ENCODE data around the gene SLC23A1. TPM values are rescaled to one million over a fixed set of nuclear protein-coding genes. Genes with fewer than 3 reads are reported as not detected.

SLC23A1 gene
- 1 to 10 TPM; 5.0 to 7.0 TPM for total RNA-seq

GRCh38 chr5:139383275-139383992 lies at the start of gene SLC23A1:
Gene SLC23A1 (minus strand): TSS chr5:139383297. CDS start chr5:139383253, 44 bp downstream.
- intact Hi-C loops (cut with DNase I): no loop called here
- Histone ChIP-seq H3K36me3 (no peaks in the 10 kb centered on the region), H3K9me3 (no peaks in the 10 kb centered on the region), H3K4me3 (no peak within 1 kb of the TSS), H3K27ac (peak within 1 kb of the TSS; percentile 12), H3K9ac (ENCODE audit: low read depth in 2 of 2, low read length in 2 of 2) (peak within 1 kb of the TSS; percentile 8 to 63), H3K4me1 (peaks cover 16% of the 10 kb centered on the region), H3K27me3 (no peaks in the 10 kb centered on the region)
- TF ChIP-seq, protein P1, sequence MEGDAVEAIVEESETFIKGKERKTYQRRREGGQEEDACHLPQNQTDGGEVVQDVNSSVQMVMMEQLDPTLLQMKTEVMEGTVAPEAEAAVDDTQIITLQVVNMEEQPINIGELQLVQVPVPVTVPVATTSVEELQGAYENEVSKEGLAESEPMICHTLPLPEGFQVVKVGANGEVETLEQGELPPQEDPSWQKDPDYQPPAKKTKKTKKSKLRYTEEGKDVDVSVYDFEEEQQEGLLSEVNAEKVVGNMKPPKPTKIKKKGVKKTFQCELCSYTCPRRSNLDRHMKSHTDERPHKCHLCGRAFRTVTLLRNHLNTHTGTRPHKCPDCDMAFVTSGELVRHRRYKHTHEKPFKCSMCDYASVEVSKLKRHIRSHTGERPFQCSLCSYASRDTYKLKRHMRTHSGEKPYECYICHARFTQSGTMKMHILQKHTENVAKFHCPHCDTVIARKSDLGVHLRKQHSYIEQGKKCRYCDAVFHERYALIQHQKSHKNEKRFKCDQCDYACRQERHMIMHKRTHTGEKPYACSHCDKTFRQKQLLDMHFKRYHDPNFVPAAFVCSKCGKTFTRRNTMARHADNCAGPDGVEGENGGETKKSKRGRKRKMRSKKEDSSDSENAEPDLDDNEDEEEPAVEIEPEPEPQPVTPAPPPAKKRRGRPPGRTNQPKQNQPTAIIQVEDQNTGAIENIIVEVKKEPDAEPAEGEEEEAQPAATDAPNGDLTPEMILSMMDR (IDR thresholded peaks at IDR 0.05): no peak
- DNase-seq: peak; percentile 85

DNA sequence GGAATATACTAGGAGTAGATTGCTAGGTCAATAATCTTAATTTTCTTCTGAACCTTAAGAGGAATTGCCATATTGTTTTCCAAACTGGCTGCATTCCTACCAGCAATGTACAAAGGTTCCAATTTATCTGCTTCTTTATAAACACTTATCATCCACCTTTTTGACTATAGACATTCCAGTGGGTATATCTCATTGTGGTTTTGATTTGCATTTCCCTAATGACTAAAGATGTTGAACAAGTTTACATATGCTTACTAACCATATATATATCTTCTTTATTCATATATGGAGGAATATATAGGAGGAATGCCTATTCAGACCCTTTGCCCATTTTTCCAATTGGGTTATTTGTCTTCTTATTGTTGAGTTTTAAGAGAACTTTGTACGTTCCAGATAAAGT lies 48.6 kb upstream of the SLC23A1 start:
- Histone ChIP-seq H3K9me3 (no peaks in the 10 kb centered on the region), H3K4me1 (no peaks in the 10 kb centered on the region), H3K36me3 (no peaks in the 10 kb centered on the region), H3K4me3 (no peak overlapping the region), H3K27me3 (no peaks in the 10 kb centered on the region), H3K9ac (ENCODE audit: low read depth in 2 of 2, low read length in 2 of 2) (no peak overlapping the region), H3K27ac (no peak overlapping the region)
- no peak for DNase-seq
- TF ChIP-seq, protein P1 (IDR thresholded peaks at IDR 0.05): no peak
- intact Hi-C loops (cut with DNase I): no loop called here

DNA sequence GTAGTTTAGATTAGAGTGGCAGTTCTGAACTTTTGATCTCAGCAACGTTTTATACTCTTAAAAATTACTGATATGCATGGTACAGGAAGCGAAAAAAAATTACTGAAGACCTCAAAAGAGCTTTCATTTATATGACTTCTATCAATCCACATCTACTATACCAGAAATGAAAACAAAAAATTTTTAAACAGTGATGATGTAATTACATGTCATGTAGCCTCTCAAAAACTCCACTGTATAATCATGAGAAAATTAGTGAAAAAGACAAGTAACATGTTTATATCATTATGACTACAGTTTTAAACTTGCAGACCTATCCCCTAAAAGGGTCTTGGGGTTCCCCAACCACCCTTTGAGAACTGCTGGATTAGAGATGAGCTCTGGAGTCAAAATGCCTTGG lies 46.9 kb upstream of the SLC23A1 start:
- no peaks in the 10 kb centered on the region for H3K4me1 ChIP-seq
- H3K9me3 ChIP-seq: no peaks in the 10 kb centered on the region
- H3K9ac ChIP-seq (ENCODE audit: low read depth in 2 of 2, low read length in 2 of 2): no peak overlapping the region
- no peak for DNase-seq
- no peak overlapping the region for H3K4me3 ChIP-seq
- H3K27me3 ChIP-seq: no peaks in the 10 kb centered on the region
- H3K36me3 ChIP-seq: no peaks in the 10 kb centered on the region
- TF ChIP-seq, protein P1 (IDR thresholded peaks at IDR 0.05): no peak
- no peak overlapping the region for H3K27ac ChIP-seq
- intact Hi-C loops (cut with DNase I): no loop called here

DNA sequence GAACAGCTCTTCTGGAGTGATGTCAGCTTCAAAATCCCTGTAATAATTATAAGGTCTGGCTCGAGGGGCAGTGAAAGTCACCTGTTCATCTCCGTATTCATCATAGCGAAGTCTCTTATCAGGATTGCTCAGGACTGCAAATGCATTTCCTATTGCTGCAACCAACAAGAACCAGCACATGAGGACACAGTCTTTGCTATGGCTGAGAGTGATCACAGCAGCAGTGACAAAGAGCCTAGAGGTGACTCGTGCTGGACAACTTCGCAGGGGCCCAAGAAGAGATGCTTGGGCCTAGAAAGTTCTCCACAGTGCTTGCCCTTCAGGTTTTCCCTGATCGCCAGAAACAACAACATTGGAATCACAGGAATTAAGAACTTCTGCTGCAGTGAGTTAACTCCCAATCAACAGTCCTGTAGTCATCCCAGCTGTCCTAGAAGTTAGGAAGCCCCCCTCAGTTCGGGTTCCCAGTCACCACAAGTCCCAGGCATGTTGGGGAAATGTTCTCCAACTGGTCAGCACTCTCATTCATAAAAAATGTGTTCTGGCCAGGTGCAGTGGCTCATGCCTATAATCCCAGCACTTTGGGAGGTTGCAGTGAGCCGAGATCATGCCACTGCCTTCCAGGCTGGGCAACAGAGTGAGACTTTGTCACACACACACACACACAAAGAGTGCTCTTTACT lies 43.2 kb upstream of the SLC23A1 start:
- no peaks in the 10 kb centered on the region for H3K36me3 ChIP-seq
- TF ChIP-seq, protein P1 (IDR thresholded peaks at IDR 0.05): no peak
- DNase-seq: no peak
- H3K9ac ChIP-seq (ENCODE audit: low read depth in 2 of 2, low read length in 2 of 2): no peak overlapping the region
- no peaks in the 10 kb centered on the region for H3K27me3 ChIP-seq
- no peaks in the 10 kb centered on the region for H3K9me3 ChIP-seq
- H3K4me1 ChIP-seq: no peaks in the 10 kb centered on the region
- intact Hi-C loops (cut with DNase I): no loop called here
- H3K4me3 ChIP-seq: no peak overlapping the region
- H3K27ac ChIP-seq: no peak overlapping the region

DNA sequence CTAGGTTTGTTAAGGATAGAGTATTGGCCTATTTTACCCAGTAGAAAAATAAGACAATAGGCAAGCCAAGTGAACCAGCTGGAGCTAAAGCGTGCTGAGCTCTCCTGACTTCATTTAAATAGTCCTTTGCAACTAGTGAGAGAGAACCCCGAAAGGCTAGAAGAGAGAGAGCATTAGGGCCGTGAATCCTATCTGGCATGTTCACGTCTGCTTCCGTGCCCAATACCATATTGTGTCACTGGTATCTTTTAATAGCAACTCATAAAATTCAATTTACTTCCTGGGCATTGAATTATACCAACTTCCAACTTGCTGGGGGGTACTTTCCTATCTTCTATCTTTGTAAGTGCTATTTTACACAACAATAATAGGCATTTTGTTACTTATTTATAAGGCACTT lies 42.4 kb upstream of the SLC23A1 start:
- Histone ChIP-seq H3K4me1 (no peaks in the 10 kb centered on the region), H3K36me3 (no peaks in the 10 kb centered on the region), H3K4me3 (no peak overlapping the region), H3K27ac (no peak overlapping the region), H3K9me3 (no peaks in the 10 kb centered on the region), H3K9ac (ENCODE audit: low read depth in 2 of 2, low read length in 2 of 2) (no peak overlapping the region), H3K27me3 (no peaks in the 10 kb centered on the region)
- no peak for DNase-seq
- TF ChIP-seq, protein P1 (IDR thresholded peaks at IDR 0.05): no peak
- intact Hi-C loops (cut with DNase I): no loop called here
